HEK293 (cell line): ENCODE results near the gene MUC5B.

Source experiments
- CTCF ChIA-PET: fragments of 350-600 bp; formaldehyde crosslinking; extraction: SDS; loops from one replicate; lab custom pipeline; 2021; ENCODE audit warnings: antibody characterized with exemption; lab: Yijun Ruan, JAX
- POLR2A ChIA-PET: fragments of 300-600 bp; formaldehyde crosslinking; extraction: SDS; loops from one replicate; lab custom pipeline; 2020; ENCODE audit warnings: antibody characterized with exemption, inconsistent platforms; lab: Yijun Ruan, JAX
- H3K27ac ChIP-seq: fragments of 200-500 bp; sonication (Bioruptor generic); 2 replicates; pipeline ENCODE4 v1.5.1; 2014; ENCODE audit warnings: low read depth, low read length, control low read depth, inconsistent platforms; ENCODE audit errors: extremely low read depth
- H3K36me3 ChIP-seq, 2 experiments: fragments of 200-500 bp in 1 of 2; sonication (Bioruptor generic) in 1 of 2; 1 replicate in 1 of 2; 2 replicates in 1 of 2; pipeline ENCODE4 v1.5.1; 2014 to 2017; ENCODE audit warnings: inconsistent platforms in 2 of 2, low read length in 2 of 2; ENCODE audit not compliant: control insufficient read depth in 2 of 2, insufficient read depth in 1 of 2
- H3K4me1 ChIP-seq: fragments of 200-500 bp; sonication (Bioruptor generic); 2 replicates; pipeline ENCODE4 v1.5.1; 2014; ENCODE audit warnings: mild to moderate bottlenecking, low read length, inconsistent platforms; ENCODE audit not compliant: control insufficient read depth, insufficient read depth
- H3K4me3 ChIP-seq: 2 replicates; pipeline ENCODE4 v1.5.1; 2011; ENCODE audit warnings: low read depth, mild to moderate bottlenecking, control low read depth, low read length, moderate library complexity
- H3K9me3 ChIP-seq: fragments of 200-500 bp; sonication (Bioruptor generic); 2 replicates; pipeline ENCODE4 v1.5.1; 2014; ENCODE audit warnings: low read depth, low read length, inconsistent platforms; ENCODE audit not compliant: control insufficient read depth, insufficient read depth
- PRDM6 ChIP-seq: fragments of 450-650 bp; formaldehyde crosslinking; IDR thresholded peaks from 2 replicates; pipeline ENCODE4 v1.5.1; 2017; ENCODE audit warnings: missing biosample characterization, missing genetic modification characterization
- RBAK ChIP-seq: fragments of 450-650 bp; formaldehyde crosslinking; IDR thresholded peaks from 2 replicates; pipeline ENCODE4 v1.5.1; 2016; ENCODE audit warnings: missing biosample characterization, missing genetic modification characterization
- SP7 ChIP-seq: fragments of 450-650 bp; formaldehyde crosslinking; IDR thresholded peaks from 2 replicates; pipeline ENCODE4 v1.5.1; 2016; ENCODE audit warnings: missing biosample characterization, missing genetic modification characterization
- ZFHX2 ChIP-seq: fragments of 450-650 bp; formaldehyde crosslinking; conservative IDR thresholded peaks from 2 replicates; pipeline ENCODE4 v1.5.1; 2016; ENCODE audit warnings: missing biosample characterization, missing genetic modification characterization
- ZFP3 ChIP-seq: fragments of 450-650 bp; formaldehyde crosslinking; IDR thresholded peaks from 2 replicates; pipeline ENCODE4 v1.5.1; 2016; ENCODE audit warnings: low read depth, missing biosample characterization, missing genetic modification characterization
- ZNF10 ChIP-seq: fragments of 450-650 bp; formaldehyde crosslinking; IDR thresholded peaks from 2 replicates; pipeline ENCODE4 v1.5.1; 2017; ENCODE audit warnings: missing biosample characterization, missing genetic modification characterization
- ZNF132 ChIP-seq: fragments of 450-650 bp; formaldehyde crosslinking; IDR thresholded peaks from 2 replicates; pipeline ENCODE4 v1.5.1; 2017; ENCODE audit warnings: missing biosample characterization, missing genetic modification characterization, borderline replicate concordance
- ZNF138 ChIP-seq: fragments of 450-650 bp; formaldehyde crosslinking; IDR thresholded peaks from 2 replicates; pipeline ENCODE4 v1.5.1; 2016; ENCODE audit warnings: missing biosample characterization, missing genetic modification characterization, borderline replicate concordance
- ZNF341 ChIP-seq: fragments of 450-650 bp; formaldehyde crosslinking; IDR thresholded peaks from 2 replicates; pipeline ENCODE4; 2016; ENCODE audit warnings: low read depth, missing biosample characterization, missing genetic modification characterization
- ZNF37A ChIP-seq: fragments of 450-650 bp; IDR thresholded peaks from 2 replicates; pipeline ENCODE4 v1.5.1; 2018; ENCODE audit warnings: missing biosample characterization, missing genetic modification characterization
- ZNF433 ChIP-seq: fragments of 450-650 bp; formaldehyde crosslinking; IDR thresholded peaks from 2 replicates; pipeline ENCODE4 v1.5.1; 2016; ENCODE audit warnings: missing biosample characterization, missing genetic modification characterization, low read depth
- ZNF473 ChIP-seq: fragments of 450-650 bp; formaldehyde crosslinking; IDR thresholded peaks from 2 replicates; pipeline ENCODE4 v1.5.1; 2017; ENCODE audit warnings: missing biosample characterization, missing genetic modification characterization
- ZNF561 ChIP-seq: fragments of 450-650 bp; IDR thresholded peaks from 2 replicates; pipeline ENCODE4 v1.5.1; 2018; ENCODE audit warnings: missing biosample characterization, missing genetic modification characterization, borderline replicate concordance
- ZNF571 ChIP-seq: fragments of 450-650 bp; formaldehyde crosslinking; IDR thresholded peaks from 2 replicates; pipeline ENCODE4 v1.5.0; 2017; ENCODE audit warnings: missing biosample characterization, missing genetic modification characterization
- ZNF658 ChIP-seq: fragments of 450-650 bp; formaldehyde crosslinking; IDR thresholded peaks from 2 replicates; pipeline ENCODE4; 2016; ENCODE audit warnings: missing biosample characterization, missing genetic modification characterization
- ZNF701 ChIP-seq: fragments of 450-650 bp; formaldehyde crosslinking; IDR thresholded peaks from 2 replicates; pipeline ENCODE4 v1.5.1; 2016; ENCODE audit warnings: missing biosample characterization, missing genetic modification characterization
- TF ChIP-seq, protein P1 (sequence below): fragments of 450-650 bp; formaldehyde crosslinking; IDR thresholded peaks from 2 replicates; pipeline ENCODE4 v1.5.1; 2017; ENCODE audit warnings: missing biosample characterization, missing genetic modification characterization

MUC5B gene

DNA sequence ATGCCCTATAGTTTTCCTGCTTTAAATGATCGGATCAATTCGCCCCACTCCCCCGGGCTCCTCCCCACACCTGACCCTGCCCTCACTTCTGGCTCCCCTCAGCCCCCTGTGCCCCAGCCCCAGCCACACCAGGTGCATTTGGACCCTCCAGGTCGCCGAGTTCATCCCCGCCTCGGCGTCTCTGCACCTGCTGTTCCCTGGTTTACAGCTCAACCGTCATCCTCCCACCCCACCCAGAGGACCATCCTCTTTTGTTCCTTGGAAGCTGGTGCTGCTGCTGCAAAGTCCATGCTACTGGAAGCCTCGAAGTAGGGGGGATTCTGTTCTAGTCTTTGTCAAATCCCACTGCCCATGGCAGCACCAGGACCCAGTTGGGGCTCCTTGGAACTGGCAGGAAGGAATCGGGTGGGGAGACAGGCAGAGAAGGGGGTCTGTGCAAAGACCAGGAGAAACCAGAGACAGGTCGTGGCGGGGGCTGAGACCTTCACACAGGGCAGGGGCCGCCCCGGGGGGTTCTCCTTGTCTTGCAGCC lies 4.5 kb upstream of the MUC5B start (continued):
- TF ChIP-seq ZNF37A: no peak
- TF ChIP-seq ZNF138 (tag by site-specific recombination): no peak
- TF ChIP-seq ZNF701 (tag by site-specific recombination): no peak
- no peak for TF ChIP-seq ZNF561
- no peak for TF ChIP-seq ZNF132 (tag by site-specific recombination)

DNA sequence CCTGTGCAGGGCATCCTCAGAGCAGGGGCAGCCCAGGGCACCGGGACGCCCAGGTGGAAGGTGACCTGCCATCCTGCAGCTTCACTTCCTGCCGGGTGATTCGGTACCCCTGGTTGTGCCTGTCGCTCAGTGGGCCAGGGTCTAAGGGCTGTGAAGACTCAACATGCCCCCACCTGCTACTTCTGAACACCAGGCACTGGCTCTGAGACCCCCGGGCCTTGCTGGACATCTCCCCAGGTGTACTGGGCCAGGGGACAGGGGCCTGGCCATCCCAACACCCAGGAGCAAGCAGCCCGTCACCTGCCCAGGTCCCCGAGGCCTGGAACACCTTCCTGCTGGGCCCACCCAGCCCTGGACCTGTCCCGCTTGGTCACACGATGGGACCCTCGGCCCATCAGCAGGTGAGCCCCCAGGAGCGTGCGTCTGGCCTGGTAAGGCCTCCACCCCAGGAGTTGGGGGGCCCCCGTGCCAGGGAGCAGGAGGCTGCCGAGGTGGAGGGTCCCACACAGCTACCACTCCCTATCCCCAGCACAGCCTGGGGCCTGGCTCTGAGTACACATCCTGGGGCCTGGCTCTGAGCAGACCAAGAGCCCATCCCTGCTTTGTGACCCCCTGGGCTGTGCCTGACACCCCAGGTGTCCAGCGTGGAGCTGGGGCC lies 3.9 kb upstream of the MUC5B start:
- ChIA-PET CTCF (no interaction called here), POLR2A (no interaction called here)
- Histone ChIP-seq H3K27ac (no peak overlapping the region), H3K4me3 (no peak overlapping the region), H3K36me3 (no peaks in the 10 kb centered on the region), H3K9me3 (no peaks in the 10 kb centered on the region), H3K4me1 (no peaks in the 10 kb centered on the region)
- TF ChIP-seq ZNF473 (tag by site-specific recombination) (no peak), ZNF341 (tag by site-specific recombination) (no peak), ZNF10 (tag by site-specific recombination) (no peak), ZFP3 (tag by site-specific recombination) (no peak)

DNA sequence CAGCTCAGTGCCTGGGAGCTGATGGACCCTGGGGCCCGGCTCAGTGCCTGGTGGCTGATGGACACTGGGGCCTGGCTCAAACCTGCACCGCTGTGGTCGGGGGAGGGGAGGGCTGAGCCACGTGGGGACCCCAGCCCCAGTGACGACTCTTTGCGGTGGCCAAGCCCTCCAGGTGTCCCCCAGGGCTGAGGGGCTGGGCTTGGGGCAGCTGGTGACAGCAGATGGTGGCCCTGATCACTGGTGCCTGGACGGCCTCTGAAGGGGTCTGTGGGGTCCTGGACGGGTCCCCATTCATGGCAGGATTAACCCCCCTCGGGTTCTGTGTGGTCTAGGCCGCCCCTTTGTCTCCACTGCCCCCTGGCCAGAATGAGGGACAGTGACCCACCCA lies 3.4 kb upstream of the MUC5B start:
- POLR2A ChIA-PET: no interaction called here
- H3K36me3 ChIP-seq: no peaks in the 10 kb centered on the region
- H3K4me3 ChIP-seq: no peak overlapping the region
- H3K9me3 ChIP-seq: no peaks in the 10 kb centered on the region
- TF ChIP-seq RBAK: no peak
- TF ChIP-seq ZNF658 (tag by site-specific recombination): no peak
- no peak for TF ChIP-seq ZNF433 (tag by site-specific recombination)
- TF ChIP-seq, protein P1, sequence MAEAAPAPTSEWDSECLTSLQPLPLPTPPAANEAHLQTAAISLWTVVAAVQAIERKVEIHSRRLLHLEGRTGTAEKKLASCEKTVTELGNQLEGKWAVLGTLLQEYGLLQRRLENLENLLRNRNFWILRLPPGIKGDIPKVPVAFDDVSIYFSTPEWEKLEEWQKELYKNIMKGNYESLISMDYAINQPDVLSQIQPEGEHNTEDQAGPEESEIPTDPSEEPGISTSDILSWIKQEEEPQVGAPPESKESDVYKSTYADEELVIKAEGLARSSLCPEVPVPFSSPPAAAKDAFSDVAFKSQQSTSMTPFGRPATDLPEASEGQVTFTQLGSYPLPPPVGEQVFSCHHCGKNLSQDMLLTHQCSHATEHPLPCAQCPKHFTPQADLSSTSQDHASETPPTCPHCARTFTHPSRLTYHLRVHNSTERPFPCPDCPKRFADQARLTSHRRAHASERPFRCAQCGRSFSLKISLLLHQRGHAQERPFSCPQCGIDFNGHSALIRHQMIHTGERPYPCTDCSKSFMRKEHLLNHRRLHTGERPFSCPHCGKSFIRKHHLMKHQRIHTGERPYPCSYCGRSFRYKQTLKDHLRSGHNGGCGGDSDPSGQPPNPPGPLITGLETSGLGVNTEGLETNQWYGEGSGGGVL: no peak
- TF ChIP-seq ZFHX2 (tag by site-specific recombination): no peak
- TF ChIP-seq SP7 (tag by site-specific recombination): no peak
- TF ChIP-seq ZNF37A: no peak
- TF ChIP-seq PRDM6: no peak
- TF ChIP-seq ZNF571 (tag by site-specific recombination): no peak
- TF ChIP-seq, all 188 proteins: peak for 0
- CTCF ChIA-PET: no interaction called here
- Histone ChIP-seq H3K4me1 (no peaks in the 10 kb centered on the region), H3K27ac (no peak overlapping the region)
